Coronary artery (tissue), 2 donors: ENCODE measurements around the gene MCTP1.

Experiments
- DNase-seq: peaks from one replicate; pipeline ENCODE4 v3.0.0-alpha.2; 2017; ENCODE audit warnings: low spot score
- H3K27ac ChIP-seq, 2 donors: fragments of 200-600 bp; sonication (generic); one replicate each; pipeline ENCODE4 v1.5.1; 2016 to 2019
- H3K4me3 ChIP-seq: fragments of 200-600 bp; sonication (generic); 2 replicates; pipeline ENCODE4 v1.5.1; 2016; ENCODE audit warnings: mild to moderate bottlenecking, moderate library complexity
- TF ChIP-seq, protein P1 (sequence below): fragments of 200-600 bp; sonication (generic); IDR thresholded peaks from one replicate; pipeline ENCODE4 v1.5.1; 2019; ENCODE audit warnings: antibody characterized with exemption

MCTP1 gene

GRCh38 chr5:95068289-95068910, 216.5 kb downstream of the MCTP1 start:
- TF ChIP-seq, protein P1, sequence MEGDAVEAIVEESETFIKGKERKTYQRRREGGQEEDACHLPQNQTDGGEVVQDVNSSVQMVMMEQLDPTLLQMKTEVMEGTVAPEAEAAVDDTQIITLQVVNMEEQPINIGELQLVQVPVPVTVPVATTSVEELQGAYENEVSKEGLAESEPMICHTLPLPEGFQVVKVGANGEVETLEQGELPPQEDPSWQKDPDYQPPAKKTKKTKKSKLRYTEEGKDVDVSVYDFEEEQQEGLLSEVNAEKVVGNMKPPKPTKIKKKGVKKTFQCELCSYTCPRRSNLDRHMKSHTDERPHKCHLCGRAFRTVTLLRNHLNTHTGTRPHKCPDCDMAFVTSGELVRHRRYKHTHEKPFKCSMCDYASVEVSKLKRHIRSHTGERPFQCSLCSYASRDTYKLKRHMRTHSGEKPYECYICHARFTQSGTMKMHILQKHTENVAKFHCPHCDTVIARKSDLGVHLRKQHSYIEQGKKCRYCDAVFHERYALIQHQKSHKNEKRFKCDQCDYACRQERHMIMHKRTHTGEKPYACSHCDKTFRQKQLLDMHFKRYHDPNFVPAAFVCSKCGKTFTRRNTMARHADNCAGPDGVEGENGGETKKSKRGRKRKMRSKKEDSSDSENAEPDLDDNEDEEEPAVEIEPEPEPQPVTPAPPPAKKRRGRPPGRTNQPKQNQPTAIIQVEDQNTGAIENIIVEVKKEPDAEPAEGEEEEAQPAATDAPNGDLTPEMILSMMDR: no peak
- Histone ChIP-seq H3K27ac (no peak overlapping the region), H3K4me3 (no peak overlapping the region)
- DNase-seq: no peak

DNA sequence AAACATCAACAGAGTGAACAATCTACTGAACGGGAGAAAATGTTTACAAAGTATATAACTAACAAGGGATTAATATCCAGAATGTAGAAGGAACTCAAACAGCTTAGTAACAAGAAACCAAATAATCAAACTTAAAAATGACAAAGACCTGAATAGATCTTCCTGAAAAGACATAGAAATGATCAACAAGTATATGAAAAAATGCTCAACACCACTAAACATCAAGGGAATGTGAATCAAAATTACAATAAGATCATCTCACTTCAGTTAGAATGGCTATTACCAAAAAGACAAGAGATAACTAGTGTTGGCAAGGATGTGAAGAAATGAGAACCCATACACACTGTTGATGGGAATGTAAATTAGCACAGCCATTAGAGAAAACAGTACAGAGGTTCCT, 218.8 kb downstream of the MCTP1 start:
- no peak overlapping the region for H3K4me3 ChIP-seq
- TF ChIP-seq, protein P1: no peak
- H3K27ac ChIP-seq: no peak overlapping the region
- DNase-seq: no peak

DNA sequence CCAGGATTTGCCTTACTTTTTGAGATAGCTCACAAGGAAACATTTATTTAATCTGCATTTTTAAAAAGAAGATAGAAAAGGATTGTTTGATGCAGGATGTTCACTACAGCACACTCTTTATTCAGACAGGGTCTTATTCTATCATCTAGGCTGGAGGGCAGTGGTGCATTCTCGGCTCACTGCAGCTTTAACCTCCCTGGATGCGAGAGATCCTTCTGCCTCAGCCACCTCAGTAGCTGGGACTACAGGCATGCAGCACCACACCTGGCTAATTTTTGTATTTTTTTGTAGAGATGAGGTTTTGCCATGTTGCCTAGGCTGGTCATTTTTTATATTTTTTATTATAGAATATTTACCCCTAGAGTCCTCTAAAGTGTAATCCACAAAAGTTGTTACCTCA, 221.4 kb downstream of the MCTP1 start:
- TF ChIP-seq, protein P1: no peak
- no peak for DNase-seq
- no peak overlapping the region for H3K4me3 ChIP-seq
- no peak overlapping the region for H3K27ac ChIP-seq

- Histone ChIP-seq H3K4me3 (no peak overlapping the region), H3K27ac (no peak overlapping the region)
- DNase-seq: no peak
- TF ChIP-seq, protein P1: no peak
Measured at GRCh38 chr5:95060098-95060497, 224.8 kb downstream of the MCTP1 start.

GRCh38 chr5:95059636-95060035, 225.3 kb downstream of the MCTP1 start:
- no peak overlapping the region for H3K27ac ChIP-seq
- no peak overlapping the region for H3K4me3 ChIP-seq
- TF ChIP-seq, protein P1: no peak
- DNase-seq: no peak

DNA sequence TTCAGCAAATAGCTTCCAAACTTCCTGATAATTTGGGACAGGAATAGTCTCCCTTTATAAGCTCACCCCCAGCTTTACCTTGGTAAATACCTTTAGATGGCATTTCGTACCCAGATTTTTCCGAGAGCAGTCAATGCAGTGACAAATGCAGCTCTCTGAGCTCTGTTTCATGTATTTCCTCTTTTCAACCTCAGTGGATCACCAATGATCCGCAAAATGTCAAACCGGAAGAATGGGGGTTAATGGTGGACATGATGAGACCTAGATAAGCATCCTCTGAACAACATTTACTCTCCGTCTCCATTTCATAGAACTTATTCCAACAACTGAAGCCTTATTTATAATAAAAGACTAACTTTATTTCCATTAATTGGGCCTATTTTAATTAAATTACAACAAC, 227.3 kb downstream of the MCTP1 start:
- no peak for DNase-seq
- TF ChIP-seq, protein P1: no peak
- no peak overlapping the region for H3K4me3 ChIP-seq
- no peak overlapping the region for H3K27ac ChIP-seq

GRCh38 chr5:95053253-95053652, 231.6 kb downstream of the MCTP1 start:
- TF ChIP-seq, protein P1: no peak
- DNase-seq: no peak
- H3K27ac ChIP-seq: no peak overlapping the region
- no peak overlapping the region for H3K4me3 ChIP-seq
